Upper lobe of left lung (tissue), 6 donors: ENCODE results near the gene NBEAL2. TPM values are rescaled to one million over a fixed set of nuclear protein-coding genes. Genes with fewer than 3 reads are reported as not detected.

Experiments
- ATAC-seq, 2 donors: fragments of 200-7000 bp; cut with Tn5 transposase; one replicate each; pipeline ENCODE4 v1.9.1; 2022; ENCODE audit warnings: mild to moderate bottlenecking in 2 of 2, moderate library complexity in 2 of 2; ENCODE audit not compliant: low FRiP score in 2 of 2
- DNase-seq, 2 donors: peaks; one replicate each; pipeline ENCODE4 v3.0.0-alpha.2; 2019 to 2020
- H3K27ac ChIP-seq, 4 donors: fragments of 200-600 bp; sonication (generic); one replicate each; pipeline ENCODE4 v1.5.1; 2016 to 2019
- H3K27me3 ChIP-seq, 4 donors: fragments of 200-600 bp; sonication (generic); one replicate each; pipeline ENCODE4 v1.5.1; 2017 to 2019
- H3K36me3 ChIP-seq, 4 donors: fragments of 200-600 bp; sonication (generic); one replicate each; pipeline ENCODE4 v1.5.1; 2016 to 2019
- H3K4me1 ChIP-seq, 4 donors: fragments of 200-600 bp; sonication (generic); one replicate each; pipeline ENCODE4 v1.5.1; 2018 to 2019
- H3K4me3 ChIP-seq, 4 donors: fragments of 200-600 bp; sonication (generic); one replicate each; pipeline ENCODE4 v1.5.1; 2017 to 2019; ENCODE audit warnings: mild to moderate bottlenecking in 2 of 4, moderate library complexity in 1 of 4
- H3K9me3 ChIP-seq, 4 donors: fragments of 200-600 bp; sonication (generic); one replicate each; pipeline ENCODE4 v1.5.1; 2018 to 2019
- CTCF ChIP-seq, 6 experiments: fragments of 450-650 bp in 4 of 6; fragments of 200-600 bp in 2 of 6; sonication (generic) in 2 of 6; IDR thresholded peaks; one replicate each; pipeline ENCODE4 v1.5.1; 2016 to 2019; ENCODE audit warnings: antibody characterized with exemption in 6 of 6
- EP300 ChIP-seq, 4 donors: sonication (generic); formaldehyde crosslinking; IDR thresholded peaks; one replicate each; pipeline ENCODE4 v1.5.1; 2017; ENCODE audit warnings: antibody characterized with exemption in 4 of 4, control low read depth in 2 of 4
- POLR2A ChIP-seq, 4 donors: fragments of 450-650 bp; IDR thresholded peaks; one replicate each; pipeline ENCODE4 v1.5.1; 2016 to 2017; ENCODE audit warnings: antibody characterized with exemption in 4 of 4, mild to moderate bottlenecking in 2 of 4
- POLR2AphosphoS5 ChIP-seq, 2 donors: sonication (generic); formaldehyde crosslinking; IDR thresholded peaks; one replicate each; pipeline ENCODE4 v1.5.1; 2017; ENCODE audit warnings: antibody characterized with exemption in 2 of 2
- WGBS, 2 donors: methylation state at CpG; one replicate each; pipeline ENCODE4 v1.1.5; 2017 to 2018; 5-methylcytosine and 5-hydroxymethylcytosine counted together
- total RNA-seq, 6 donors: library from RNA; depleted of rRNA in 4 of 6; stranded (reverse); fragments of >200 nt in 4 of 6; gene quantifications; one replicate each; pipeline versions ENCODE4 v1.1.0 to v1.2.1, GENCODE V29; 2016 to 2021
- donor health status: DM: no; HTN: no; CAD: no; lungs with moderate emphysema.
- donor health status: DM: no; HTN: yes; CAD: no; lungs with severe emphysema.

NBEAL2 gene
- total RNA-seq, 6 donors from 2014 or later, result 94.7 to 436 (median 163) TPM

GRCh38 chr3:46985588-46985987 is 6.1 kb downstream of the NBEAL2 start:
- H3K4me1 ChIP-seq, result peaks cover 66 to 81% (median 72%) of the 10 kb centered on the region in 4 donors
- H3K36me3 ChIP-seq, result peaks cover 0 to 19% (median 5%) of the 10 kb centered on the region in 4 donors
- 93% methylated on average over 5 of the region's 5 CpGs; no CpG with 5 or more reads in 1 of the 2 donors for WGBS, 2 donors
- H3K9me3 ChIP-seq, result no peaks in the 10 kb centered on the region
- ATAC-seq (no peak), DNase-seq (no peak)
- TF ChIP-seq EP300 (IDR thresholded peaks at IDR 0.05) (no peak), CTCF (IDR thresholded peaks at IDR 0.05) (no peak), POLR2A (IDR thresholded peaks at IDR 0.05) (no peak), POLR2AphosphoS5 (IDR thresholded peaks at IDR 0.05) (no peak)
- H3K4me3 ChIP-seq, result no peak overlapping the region
- peak overlapping the region in 3 of 4 donors; percentile 86 to 89 (median 88) for H3K27ac ChIP-seq
- H3K27me3 ChIP-seq, result no peaks in the 10 kb centered on the region

- Histone ChIP-seq H3K27ac (peak overlapping the region; percentile 77 to 89 (median 87)), H3K4me3 (no peak overlapping the region), H3K9me3 (no peaks in the 10 kb centered on the region), H3K27me3 (no peaks in the 10 kb centered on the region), H3K36me3 (peaks cover 0 to 23% (median 10%) of the 10 kb centered on the region in 4 donors), H3K4me1 (peaks cover 62 to 80% (median 70%) of the 10 kb centered on the region in 4 donors)
- ATAC-seq (no peak), DNase-seq (no peak)
- WGBS, 2 donors, result 81 to 87% methylated on average over 3 to 4 of the region's 4 CpGs
- TF ChIP-seq CTCF (IDR thresholded peaks at IDR 0.05) (no peak), POLR2AphosphoS5 (IDR thresholded peaks at IDR 0.05) (peak in 1 of 2 donors; percentile 26), EP300 (IDR thresholded peaks at IDR 0.05) (peak in 1 of 4 donors; percentile 55)
Observed at GRCh38 chr3:46986055-46986730, 6.7 kb downstream of the NBEAL2 start.

- 59 to 79% methylated on average over 2 to 3 of the region's 3 CpGs for WGBS, 2 donors
- DNase-seq, result no peak
- peak overlapping the region; percentile 77 to 89 (median 87) for H3K27ac ChIP-seq
Observed at GRCh38 chr3:46986782-46987310, 7.4 kb downstream of the NBEAL2 start.

GRCh38 chr3:46987319-46987742 is 7.9 kb downstream of the NBEAL2 start:
- H3K4me1 ChIP-seq, result peaks cover 52 to 68% (median 61%) of the 10 kb centered on the region in 4 donors
- peak overlapping the region; percentile 77 to 89 (median 87) for H3K27ac ChIP-seq
- no peak for TF ChIP-seq POLR2A (IDR thresholded peaks at IDR 0.05)
- no peak for TF ChIP-seq CTCF (IDR thresholded peaks at IDR 0.05)
- no peak for TF ChIP-seq POLR2AphosphoS5 (IDR thresholded peaks at IDR 0.05)
- no peak for TF ChIP-seq EP300 (IDR thresholded peaks at IDR 0.05)

More at GRCh38 chr3:46986782-46987310, 7.4 kb downstream of the NBEAL2 start:
- H3K9me3 ChIP-seq, result no peaks in the 10 kb centered on the region
- H3K4me1 ChIP-seq, result peaks cover 57 to 73% (median 66%) of the 10 kb centered on the region in 4 donors
- no peaks in the 10 kb centered on the region for H3K27me3 ChIP-seq
- TF ChIP-seq CTCF (IDR thresholded peaks at IDR 0.05) (no peak), POLR2A (IDR thresholded peaks at IDR 0.05) (no peak), POLR2AphosphoS5 (IDR thresholded peaks at IDR 0.05) (no peak), EP300 (IDR thresholded peaks at IDR 0.05) (no peak)
- peaks cover 0 to 30% (median 16%) of the 10 kb centered on the region in 4 donors for H3K36me3 ChIP-seq
- no peak for ATAC-seq
- H3K4me3 ChIP-seq, result peak overlapping the region in 1 of 4 donors; percentile 31

More at GRCh38 chr3:46987319-46987742, 7.9 kb downstream of the NBEAL2 start:
- H3K9me3 ChIP-seq, result no peaks in the 10 kb centered on the region
- DNase-seq (no peak), ATAC-seq (no peak)
- peak overlapping the region in 3 of 4 donors; percentile 26 to 34 (median 31) for H3K4me3 ChIP-seq
- H3K27me3 ChIP-seq, result no peaks in the 10 kb centered on the region
- WGBS, 2 donors, result 65% methylated on average over 9 of the region's 9 CpGs; no CpG with 5 or more reads in 1 of the 2 donors
- H3K36me3 ChIP-seq, result peaks cover 0 to 34% (median 19%) of the 10 kb centered on the region in 4 donors
